Effector memory CD4-positive, alpha-beta T cell (primary cell): ENCODE results near the gene CLIC6.
A peak's percentile ranks its signal among the peaks of the same experiment; 100 is the strongest.
"Not testable (repeated sequence)": the region's sequence is repeated elsewhere in the genome, so short reads cannot be mapped to it uniquely, and the experiment has no call there.

ENCODE experiments used
- DNase-seq, 3 donors: peaks; one replicate each; pipeline ENCODE4 v3.0.0-alpha.2; 2020
- H3K27ac ChIP-seq: 2 replicates; pipeline ENCODE4 v1.7.0; 2013; ENCODE audit warnings: mild to moderate bottlenecking, low read length, moderate library complexity; ENCODE audit not compliant: insufficient read depth, poor library complexity, severe bottlenecking
- H3K27me3 ChIP-seq: replicated peaks from 2 replicates; pipeline ENCODE4 v1.7.0; 2013; ENCODE audit warnings: mild to moderate bottlenecking, low read length; ENCODE audit not compliant: insufficient read depth, control insufficient read depth, poor library complexity, severe bottlenecking
- H3K36me3 ChIP-seq: 2 replicates; pipeline ENCODE4 v1.7.0; 2013; ENCODE audit warnings: mild to moderate bottlenecking, low read length, moderate library complexity; ENCODE audit not compliant: control insufficient read depth, insufficient read depth
- H3K4me1 ChIP-seq: 2 replicates; pipeline ENCODE4 v1.7.0; 2013; ENCODE audit warnings: low read length, mild to moderate bottlenecking; ENCODE audit not compliant: control insufficient read depth, insufficient read depth, poor library complexity, severe bottlenecking
- H3K4me3 ChIP-seq: 2 replicates; pipeline ENCODE4 v1.7.0; 2013; ENCODE audit warnings: low read length, low read depth, mild to moderate bottlenecking; ENCODE audit not compliant: insufficient read depth, poor library complexity, severe bottlenecking
- H3K9me3 ChIP-seq: 2 replicates; pipeline ENCODE4 v1.7.0; 2013; ENCODE audit warnings: mild to moderate bottlenecking, low read length, moderate library complexity; ENCODE audit not compliant: control insufficient read depth

Gene CLIC6

DNA sequence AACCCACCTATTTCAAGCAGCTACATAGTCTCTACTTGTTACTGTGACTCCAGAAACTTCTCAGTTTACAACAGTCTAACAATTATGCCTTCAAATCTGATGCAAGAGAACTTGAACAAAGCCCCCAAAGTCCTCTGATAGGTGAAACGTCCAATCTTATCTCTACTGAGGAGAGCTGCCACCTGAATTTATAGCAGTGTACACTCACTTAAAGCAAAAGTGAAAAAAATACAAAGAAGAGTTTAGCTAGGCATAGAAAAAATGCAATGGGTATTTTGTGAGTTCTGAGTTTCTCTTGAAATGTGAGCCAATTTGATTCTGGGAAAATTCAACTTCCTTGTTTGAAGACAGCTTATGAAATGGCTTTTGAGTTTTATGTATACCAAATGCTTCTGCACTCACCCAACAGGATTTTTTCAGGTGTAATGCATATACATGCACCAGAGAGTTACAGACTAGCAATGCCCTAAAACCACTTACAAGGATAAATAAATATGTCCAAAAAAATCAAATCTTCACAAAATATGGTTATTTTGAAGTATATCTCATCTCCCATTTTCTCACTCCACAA, 17.8 kb upstream of the CLIC6 start:
- DNase-seq, result no peak
- Histone ChIP-seq H3K27ac (no peak overlapping the region), H3K4me1 (no peaks in the 10 kb centered on the region), H3K9me3 (no peaks in the 10 kb centered on the region), H3K4me3 (no peak overlapping the region), H3K36me3 (no peaks in the 10 kb centered on the region), H3K27me3 (no peaks in the 10 kb centered on the region)

GRCh38 chr21:34651642-34652041, 17.2 kb upstream of the CLIC6 start:
- Histone ChIP-seq H3K4me1 (no peaks in the 10 kb centered on the region), H3K27me3 (no peaks in the 10 kb centered on the region), H3K9me3 (no peaks in the 10 kb centered on the region), H3K36me3 (no peaks in the 10 kb centered on the region), H3K4me3 (no peak overlapping the region), H3K27ac (no peak overlapping the region)
- no peak for DNase-seq

DNA sequence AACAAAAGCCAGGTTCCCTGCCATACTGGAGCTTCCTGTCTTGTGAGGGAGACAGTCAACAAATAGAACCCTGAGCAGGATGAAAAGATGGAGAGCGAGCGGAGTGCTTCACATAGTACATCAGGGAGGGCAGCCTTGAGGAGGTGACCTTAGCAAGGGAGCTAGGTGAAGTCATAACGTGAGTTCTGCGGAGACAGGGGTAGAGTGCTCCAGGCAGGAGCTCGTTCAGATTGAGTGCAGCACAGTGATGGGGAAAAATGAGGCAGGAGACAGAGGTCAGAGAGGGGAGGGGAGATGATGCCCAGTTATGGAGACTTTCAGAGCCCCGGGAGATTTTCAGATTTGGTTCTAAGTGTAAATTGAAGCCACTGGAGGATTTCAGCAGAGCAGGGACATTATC, 15.3 kb upstream of the CLIC6 start:
- Histone ChIP-seq H3K4me1 (no peaks in the 10 kb centered on the region), H3K36me3 (no peaks in the 10 kb centered on the region), H3K9me3 (no peaks in the 10 kb centered on the region), H3K27me3 (no peaks in the 10 kb centered on the region), H3K4me3 (no peak overlapping the region), H3K27ac (no peak overlapping the region)
- DNase-seq, result no peak

- Histone ChIP-seq H3K36me3 (no peaks in the 10 kb centered on the region), H3K27me3 (no peaks in the 10 kb centered on the region), H3K4me3 (no peak overlapping the region), H3K4me1 (no peaks in the 10 kb centered on the region), H3K27ac (no peak overlapping the region), H3K9me3 (no peaks in the 10 kb centered on the region)
- no peak for DNase-seq
Measured at GRCh38 chr21:34661848-34662247, 6.9 kb upstream of the CLIC6 start.

DNA sequence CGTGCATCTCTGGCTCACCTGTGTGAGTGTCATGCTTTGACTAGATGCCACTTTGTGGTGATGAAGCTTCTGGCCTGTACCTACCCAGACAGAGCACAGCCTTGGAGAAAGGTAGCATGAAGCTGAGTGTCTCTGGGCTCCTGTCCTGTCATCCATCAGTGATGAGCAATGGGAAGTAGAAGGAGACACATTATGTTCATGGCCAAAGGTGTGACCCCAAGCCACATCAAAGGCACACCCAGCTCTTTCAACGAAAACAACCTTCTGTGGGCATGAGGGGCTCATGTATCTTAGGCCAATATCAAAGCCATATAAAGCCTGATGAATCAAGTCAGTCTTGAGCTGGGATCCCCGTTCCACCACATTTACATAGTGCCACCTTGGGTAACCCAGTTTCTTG, 1.0 kb upstream of the CLIC6 start:
- peaks cover 30% of the 10 kb centered on the region for H3K27me3 ChIP-seq
- H3K36me3 ChIP-seq, result no peaks in the 10 kb centered on the region
- no peak for DNase-seq
- H3K27ac ChIP-seq, result no peak overlapping the region
- H3K4me3 ChIP-seq, result no peak overlapping the region
- H3K9me3 ChIP-seq, result no peaks in the 10 kb centered on the region
- peaks cover 11% of the 10 kb centered on the region for H3K4me1 ChIP-seq

DNA sequence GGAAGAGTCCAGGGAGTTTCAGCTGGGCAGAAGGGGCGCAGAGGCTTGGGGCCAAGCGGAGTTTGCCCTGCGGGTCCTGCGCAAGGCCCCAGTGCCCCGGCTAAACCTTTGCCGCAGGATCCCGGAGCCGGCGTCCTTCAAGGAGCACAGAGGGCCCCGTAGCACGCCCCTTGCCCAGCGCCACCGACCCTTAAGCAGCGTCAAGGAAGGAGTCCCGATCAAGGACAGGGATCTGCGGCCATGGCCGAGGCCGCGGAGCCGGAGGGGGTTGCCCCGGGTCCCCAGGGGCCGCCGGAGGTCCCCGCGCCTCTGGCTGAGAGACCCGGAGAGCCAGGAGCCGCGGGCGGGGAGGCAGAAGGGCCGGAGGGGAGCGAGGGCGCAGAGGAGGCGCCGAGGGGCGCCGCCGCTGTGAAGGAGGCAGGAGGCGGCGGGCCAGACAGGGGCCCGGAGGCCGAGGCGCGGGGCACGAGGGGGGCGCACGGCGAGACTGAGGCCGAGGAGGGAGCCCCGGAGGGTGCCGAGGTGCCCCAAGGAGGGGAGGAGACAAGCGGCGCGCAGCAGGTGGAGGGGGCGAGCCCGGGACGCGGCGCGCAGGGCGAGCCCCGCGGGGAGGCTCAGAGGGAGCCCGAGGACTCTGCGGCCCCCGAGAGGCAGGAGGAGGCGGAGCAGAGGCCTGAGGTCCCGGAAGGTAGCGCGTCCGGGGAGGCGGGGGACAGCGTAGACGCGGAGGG, 520 bp downstream of the CLIC6 start:
- H3K27ac ChIP-seq, result no peak overlapping the region
- DNase-seq, result no peak
- H3K9me3 ChIP-seq, result no peaks in the 10 kb centered on the region
- peaks cover 38% of the 10 kb centered on the region for H3K27me3 ChIP-seq
- H3K36me3 ChIP-seq, result no peaks in the 10 kb centered on the region
- peak overlapping the region; percentile 39 for H3K4me3 ChIP-seq
- peaks cover 11% of the 10 kb centered on the region for H3K4me1 ChIP-seq

- not testable (repeated sequence) for H3K36me3 ChIP-seq, H3K9me3 ChIP-seq, DNase-seq, H3K27ac ChIP-seq
- peak overlapping the region; percentile 39 for H3K4me3 ChIP-seq
- peaks cover 11% of the 10 kb centered on the region for H3K4me1 ChIP-seq
- H3K27me3 ChIP-seq, result peaks cover 38% of the 10 kb centered on the region
Measured at GRCh38 chr21:34669880-34670219, 1.1 kb downstream of the CLIC6 start.

DNA sequence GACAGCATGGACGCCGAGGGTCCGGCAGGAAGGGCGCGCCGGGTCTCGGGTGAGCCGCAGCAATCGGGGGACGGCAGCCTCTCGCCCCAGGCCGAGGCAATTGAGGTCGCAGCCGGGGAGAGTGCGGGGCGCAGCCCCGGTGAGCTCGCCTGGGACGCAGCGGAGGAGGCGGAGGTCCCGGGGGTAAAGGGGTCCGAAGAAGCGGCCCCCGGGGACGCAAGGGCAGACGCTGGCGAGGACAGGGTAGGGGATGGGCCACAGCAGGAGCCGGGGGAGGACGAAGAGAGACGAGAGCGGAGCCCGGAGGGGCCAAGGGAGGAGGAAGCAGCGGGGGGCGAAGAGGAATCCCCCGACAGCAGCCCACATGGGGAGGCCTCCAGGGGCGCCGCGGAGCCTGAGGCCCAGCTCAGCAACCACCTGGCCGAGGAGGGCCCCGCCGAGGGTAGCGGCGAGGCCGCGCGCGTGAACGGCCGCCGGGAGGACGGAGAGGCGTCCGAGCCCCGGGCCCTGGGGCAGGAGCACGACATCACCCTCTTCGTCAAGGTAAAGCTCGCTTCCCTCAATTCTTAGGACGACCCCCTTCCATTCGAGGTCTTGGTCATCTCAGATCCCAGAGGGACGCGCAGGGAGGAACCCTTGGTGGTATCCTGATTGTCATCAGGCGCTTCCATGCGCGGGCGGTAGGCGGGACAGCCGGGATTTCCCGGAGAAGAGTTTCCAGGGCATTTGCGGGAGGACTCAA, 1.6 kb downstream of the CLIC6 start:
- no peak for DNase-seq
- H3K4me3 ChIP-seq, result peak overlapping the region; percentile 39
- no peaks in the 10 kb centered on the region for H3K9me3 ChIP-seq
- H3K36me3 ChIP-seq, result no peaks in the 10 kb centered on the region
- H3K27ac ChIP-seq, result no peak overlapping the region
- peaks cover 38% of the 10 kb centered on the region for H3K27me3 ChIP-seq
- peaks cover 11% of the 10 kb centered on the region for H3K4me1 ChIP-seq

DNA sequence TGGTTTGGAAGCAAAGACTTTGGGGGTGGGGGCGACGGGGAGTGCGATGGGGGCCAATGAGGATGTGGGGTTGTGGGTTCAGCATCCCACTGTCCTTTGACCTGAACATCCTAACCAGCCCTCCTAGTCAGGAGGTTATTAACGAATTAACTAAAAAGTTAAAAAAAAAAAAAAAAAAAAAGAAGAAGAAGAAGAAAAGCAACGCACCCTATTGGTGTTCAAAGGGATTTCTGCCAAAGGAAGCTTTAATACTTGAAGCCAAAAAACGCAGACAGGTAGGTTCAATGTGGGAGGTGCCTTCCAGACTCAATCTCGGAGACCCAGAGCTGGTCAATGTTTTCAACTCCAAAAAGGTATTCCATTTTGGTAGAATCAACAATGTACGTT, 2.2 kb downstream of the CLIC6 start:
- Histone ChIP-seq H3K27me3 (peaks cover 38% of the 10 kb centered on the region), H3K4me3 (peak overlapping the region; percentile 39)
- DNase-seq, result no peak

DNA sequence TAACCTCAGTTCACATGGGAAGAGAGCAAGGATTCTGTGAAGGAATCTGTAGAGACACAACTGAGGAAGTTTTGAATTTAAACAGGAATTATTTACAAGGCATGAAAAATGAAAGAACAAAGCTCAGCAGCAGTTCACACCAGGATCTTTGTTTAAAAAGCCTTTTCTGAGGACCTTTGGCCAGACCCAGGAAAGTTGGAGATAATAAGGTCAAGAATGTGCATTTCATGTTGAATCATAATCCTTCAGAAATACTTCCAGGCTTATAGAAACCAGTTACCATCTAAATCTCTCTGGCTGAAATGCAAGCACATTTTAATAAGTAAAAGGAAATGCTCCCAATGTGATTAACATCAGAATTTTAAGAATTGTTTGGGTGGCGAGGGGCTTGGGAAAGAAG, 2.7 kb downstream of the CLIC6 start:
- H3K4me1 ChIP-seq, result peaks cover 11% of the 10 kb centered on the region
- H3K4me3 ChIP-seq, result no peak overlapping the region
- peaks cover 38% of the 10 kb centered on the region for H3K27me3 ChIP-seq
- no peak overlapping the region for H3K27ac ChIP-seq
- H3K36me3 ChIP-seq, result no peaks in the 10 kb centered on the region
- DNase-seq, result no peak
- H3K9me3 ChIP-seq, result no peaks in the 10 kb centered on the region

More for the DNA sequence above, 2.2 kb downstream of the CLIC6 start:
- no peaks in the 10 kb centered on the region for H3K36me3 ChIP-seq
- no peak overlapping the region for H3K27ac ChIP-seq
- no peaks in the 10 kb centered on the region for H3K9me3 ChIP-seq
- peaks cover 11% of the 10 kb centered on the region for H3K4me1 ChIP-seq
